Endodermal cell (in vitro differentiated cells): ENCODE results near the gene NPIPB13. TPM values are rescaled to one million over a fixed set of nuclear protein-coding genes. Genes with fewer than 3 reads are reported as not detected.
"Not testable (repeated sequence)": the region's sequence is repeated elsewhere in the genome, so short reads cannot be mapped to it uniquely, and the experiment has no call there.

Experiments used
- DNase-seq: peaks from one replicate; pipeline ENCODE4 v3.0.0-alpha.2; 2017
- H3K27ac ChIP-seq: 2 replicates; pipeline ENCODE4 v1.5.1; 2013; ENCODE audit warnings: mild to moderate bottlenecking, low read depth, low read length, moderate library complexity
- H3K27me3 ChIP-seq: 2 replicates; pipeline ENCODE4 v1.6.1; 2013; ENCODE audit warnings: mild to moderate bottlenecking, low read length, moderate library complexity; ENCODE audit not compliant: insufficient read depth, control insufficient read depth, poor library complexity, severe bottlenecking
- H3K36me3 ChIP-seq: 2 replicates; pipeline ENCODE4 v1.7.0; 2013; ENCODE audit warnings: mild to moderate bottlenecking, low read length, moderate library complexity; ENCODE audit not compliant: control insufficient read depth, insufficient read depth
- H3K4me1 ChIP-seq: one replicate; pipeline ENCODE4 v1.7.0; 2013; ENCODE audit warnings: low read length; ENCODE audit not compliant: control insufficient read depth, insufficient read depth
- H3K4me3 ChIP-seq: 2 replicates; pipeline ENCODE4 v1.5.1; 2013; ENCODE audit warnings: mild to moderate bottlenecking, low read length, moderate library complexity
- H3K9ac ChIP-seq: 2 replicates; pipeline ENCODE4 v1.6.1; 2013; ENCODE audit warnings: mild to moderate bottlenecking, low read length, moderate library complexity; ENCODE audit not compliant: poor library complexity, severe bottlenecking; ENCODE audit errors: extremely low read depth
- H3K9me3 ChIP-seq: 2 replicates; pipeline ENCODE4 v1.6.1; 2013; ENCODE audit warnings: mild to moderate bottlenecking, low read length, moderate library complexity; ENCODE audit not compliant: control insufficient read depth
- H3K27ac Mint-ChIP-seq: 2 replicates; pipeline ENCODE4 v1.8.0; 2020; ENCODE audit warnings: mixed read lengths
- H3K27me3 Mint-ChIP-seq: 2 replicates; pipeline ENCODE4 v1.8.0; 2021; ENCODE audit warnings: mild to moderate bottlenecking, mixed read lengths; ENCODE audit not compliant: insufficient read depth
- H3K36me3 Mint-ChIP-seq: 2 replicates; pipeline ENCODE4 v1.8.0; 2020; ENCODE audit warnings: low read depth, mixed read lengths
- H3K4me1 Mint-ChIP-seq: 2 replicates; pipeline ENCODE4 v1.8.0; 2020; ENCODE audit warnings: mixed read lengths
- H3K4me3 Mint-ChIP-seq: 2 replicates; pipeline ENCODE4 v1.8.0; 2020; ENCODE audit warnings: mild to moderate bottlenecking, moderate library complexity, mixed read lengths
- H3K9me3 Mint-ChIP-seq: 2 replicates; pipeline ENCODE4 v1.8.0; 2020; ENCODE audit warnings: mild to moderate bottlenecking, mixed read lengths
- WGBS, 2 experiments: methylation state at CpG; one replicate each; pipeline versions ENCODE4 v1.1.5 to v1.1.7; 2013; ENCODE audit warnings: missing lambda C conversion rate in 2 of 2, mixed read lengths in 1 of 2; ENCODE audit not compliant: insufficient coverage in 1 of 2, insufficient read length in 1 of 2; 5-methylcytosine and 5-hydroxymethylcytosine counted together
- total RNA-seq, 2 donors: library from RNA; stranded (reverse); fragmentation: NEBNext Ultra II Directional in 1 of 2; extraction: Animal tissue kit (Norgen Biotek cat#: 25700) in 1 of 2; gene quantifications; 2 replicates in 1 of 2; 3 replicates in 1 of 2; pipeline ENCODE4 v1.2.1, GENCODE V29; 2021

The NPIPB13 gene
- total RNA-seq, 2 donors from 2014 or later: 18.3 to 31.1 TPM

DNA sequence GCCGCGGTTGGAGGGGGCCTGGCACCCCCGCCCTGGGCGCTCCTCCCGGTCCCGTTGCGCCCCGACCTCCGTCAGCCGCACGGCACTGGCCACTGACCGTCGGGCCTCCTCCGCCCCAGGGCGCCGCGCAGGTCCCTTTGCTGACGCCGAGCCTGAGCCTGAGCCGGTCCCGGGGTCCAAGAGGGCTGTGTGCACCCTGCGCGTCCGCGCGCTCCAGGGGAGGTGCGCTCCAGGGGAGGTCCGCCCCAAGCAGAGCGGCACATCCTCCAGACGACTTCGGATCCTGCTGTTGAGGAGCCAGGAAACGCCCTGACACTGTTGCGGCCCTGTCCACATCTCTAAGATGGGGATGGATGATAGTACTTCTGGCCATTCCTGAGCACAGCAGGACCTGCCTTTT, 42.0 kb downstream of the NPIPB13 start:
- H3K9me3 Mint-ChIP-seq, H3K4me3 Mint-ChIP-seq, H3K27ac Mint-ChIP-seq: not testable (repeated sequence)

DNA sequence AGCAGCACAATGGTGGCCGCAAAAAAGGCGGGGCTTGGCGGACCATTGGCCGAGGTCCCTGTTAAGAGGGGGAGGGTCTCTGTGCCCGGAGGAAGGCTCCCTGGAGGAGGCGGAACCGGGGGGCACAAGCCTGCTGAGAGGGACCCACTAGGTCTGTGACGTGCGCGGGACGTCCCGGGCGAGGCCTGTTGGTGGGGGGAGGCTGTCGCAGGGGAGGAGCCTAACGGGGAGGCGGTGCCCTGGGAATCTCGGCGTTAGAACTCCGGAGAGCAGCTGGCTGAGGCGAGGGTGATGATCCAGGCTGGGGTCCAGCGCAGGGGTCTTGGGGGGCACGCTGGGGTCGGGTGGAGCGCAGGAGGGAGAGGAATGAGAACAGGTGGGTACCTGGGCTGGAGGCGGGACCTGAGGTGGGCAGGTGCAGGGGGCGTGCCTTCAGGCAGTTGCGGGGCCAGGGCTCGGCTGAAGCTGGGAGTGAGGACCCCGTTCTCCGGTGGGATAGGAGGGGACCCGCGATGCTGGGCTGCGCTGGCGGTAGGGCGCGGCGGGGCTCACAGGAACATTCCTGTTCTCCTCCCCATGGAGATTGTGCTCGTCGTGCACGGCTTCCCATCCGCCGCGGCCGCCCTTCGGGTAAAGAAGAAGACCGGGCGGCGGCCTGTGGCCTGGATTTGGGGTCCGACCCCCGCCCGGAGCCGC, 42.6 kb downstream of the NPIPB13 start:
- not testable (repeated sequence) for H3K36me3 Mint-ChIP-seq, H3K27ac Mint-ChIP-seq, H3K27me3 Mint-ChIP-seq, H3K27me3 ChIP-seq, H3K27ac ChIP-seq, DNase-seq, H3K4me3 Mint-ChIP-seq, H3K4me3 ChIP-seq, H3K4me1 Mint-ChIP-seq, H3K36me3 ChIP-seq, H3K9ac ChIP-seq, H3K9me3 Mint-ChIP-seq, H3K9me3 ChIP-seq, H3K4me1 ChIP-seq
- 0% methylated on average over 10 of the region's 52 CpGs; no CpG with 5 or more reads in 1 of the 2 experiments for WGBS, 2 experiments

More for the DNA sequence above, 42.0 kb downstream of the NPIPB13 start:
- H3K9me3 ChIP-seq, H3K4me1 ChIP-seq, H3K36me3 ChIP-seq, H3K27me3 Mint-ChIP-seq, DNase-seq, H3K36me3 Mint-ChIP-seq, H3K4me1 Mint-ChIP-seq, H3K27ac ChIP-seq, H3K4me3 ChIP-seq, H3K27me3 ChIP-seq, H3K9ac ChIP-seq: not testable (repeated sequence)
- WGBS, 2 experiments: no CpG with 5 or more reads among the region's 33 CpGs

DNA sequence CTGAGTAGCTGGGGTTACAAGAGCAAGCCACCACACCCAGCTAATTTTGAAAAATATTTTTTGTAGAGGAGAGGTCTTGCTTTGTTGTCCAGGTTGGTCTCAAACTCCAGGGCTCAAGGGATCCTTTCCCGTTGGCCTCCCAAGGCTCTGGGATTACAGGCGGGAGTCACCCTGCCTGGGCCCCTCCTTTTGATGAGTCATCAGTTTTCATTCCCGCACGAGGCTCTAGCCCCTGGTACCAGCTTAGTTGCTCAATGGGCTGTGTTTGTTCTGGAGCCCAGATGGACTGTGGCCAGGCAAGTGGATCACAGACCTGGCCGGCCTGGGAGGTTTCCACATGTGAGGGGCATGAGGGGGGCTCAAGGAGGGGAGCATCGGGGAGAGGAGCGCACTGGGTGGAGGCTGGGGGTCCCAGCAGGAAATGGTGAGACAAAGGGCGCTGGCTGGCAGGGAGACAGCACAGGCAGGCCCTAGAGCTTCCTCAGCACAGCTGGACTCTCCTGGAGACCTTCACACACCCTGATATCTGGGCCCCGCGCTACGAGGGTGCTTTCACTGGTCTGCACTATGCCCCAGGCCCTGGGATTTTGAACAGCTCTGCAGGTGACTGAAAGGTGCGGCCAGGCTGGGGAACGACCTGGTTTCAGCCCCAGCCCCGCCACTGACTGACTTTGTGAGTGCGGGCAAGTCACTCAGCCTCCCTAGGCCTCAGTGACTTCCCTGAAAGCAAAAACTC, 48.5 kb downstream of the NPIPB13 start:
- not testable (repeated sequence) for H3K4me1 Mint-ChIP-seq, H3K27me3 Mint-ChIP-seq, H3K4me3 ChIP-seq, H3K4me1 ChIP-seq, H3K27ac ChIP-seq, H3K27ac Mint-ChIP-seq, H3K36me3 ChIP-seq, DNase-seq, H3K9me3 Mint-ChIP-seq, H3K9me3 ChIP-seq, H3K36me3 Mint-ChIP-seq, H3K27me3 ChIP-seq, H3K9ac ChIP-seq, H3K4me3 Mint-ChIP-seq
- WGBS, 2 experiments: no CpG with 5 or more reads among the region's 15 CpGs

DNA sequence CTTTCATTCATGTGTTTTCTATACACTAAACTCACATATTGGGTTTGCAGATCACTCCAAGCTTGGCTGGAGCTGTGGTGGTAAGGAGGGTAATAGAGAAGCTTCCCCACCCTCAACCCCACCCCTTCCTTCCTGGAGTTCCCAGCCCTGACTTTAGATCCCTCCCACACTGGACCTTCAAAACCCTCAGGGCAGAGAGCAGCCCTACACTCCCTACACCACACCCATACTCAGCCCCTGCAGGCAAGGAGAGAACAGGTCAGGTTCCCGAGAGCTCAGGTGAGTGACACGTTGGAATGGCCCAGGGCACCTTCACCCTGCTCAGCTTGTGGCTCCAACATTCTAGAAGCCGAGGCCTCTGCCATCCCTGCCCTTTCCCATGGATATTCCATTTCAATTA, 49.2 kb downstream of the NPIPB13 start, which contains the start of gene SULT1A3:
Gene SULT1A3 (plus strand): TSS at position 207 of the 400 bp plus-strand sequence. CDS start 1,474 bp downstream, outside the sequence.
- H3K4me1 ChIP-seq, H3K27me3 ChIP-seq, H3K36me3 ChIP-seq, H3K27ac Mint-ChIP-seq, H3K27me3 Mint-ChIP-seq, H3K4me3 Mint-ChIP-seq, H3K9me3 Mint-ChIP-seq, H3K9ac ChIP-seq, DNase-seq, H3K27ac ChIP-seq, H3K4me1 Mint-ChIP-seq, H3K4me3 ChIP-seq, H3K9me3 ChIP-seq, H3K36me3 Mint-ChIP-seq: not testable (repeated sequence)
- WGBS, 2 experiments: no CpG with 5 or more reads among the region's 3 CpGs

Other genes with a start within 250 kb of the NPIPB13 start
- 1 to 10 TPM; 6.2 to 9.9 TPM for gene DOC2A, start 237.5 kb downstream of the NPIPB13 start, total RNA-seq
- gene C16orf92, start 225.3 kb downstream of the NPIPB13 start, total RNA-seq: not detected
- gene TLCD3B, start 217.2 kb downstream of the NPIPB13 start, total RNA-seq: 1 to 10 TPM; 3.3 to 3.5 TPM
- 100 to 1,000 TPM; 645 to 652 TPM for gene ALDOA, start 182.7 kb downstream of the NPIPB13 start, total RNA-seq
- 100 to 1,000 TPM; 150 to 151 TPM for gene PPP4C, start 172.5 kb downstream of the NPIPB13 start, total RNA-seq
- 1 to 10 TPM; 3.0 to 6.3 TPM for gene TBX6, start 156.6 kb downstream of the NPIPB13 start, total RNA-seq
- 10 to 100 TPM; 42.0 to 57.2 TPM for gene YPEL3, start 152.3 kb downstream of the NPIPB13 start, total RNA-seq
- gene GDPD3, start 134.9 kb downstream of the NPIPB13 start, total RNA-seq: 1 to 10 TPM; 2.7 to 6.5 TPM
- gene MAPK3, start 125.3 kb downstream of the NPIPB13 start, total RNA-seq: 10 to 100 TPM; 53.8 to 62.0 TPM
- gene CORO1A, start 64.9 kb downstream of the NPIPB13 start, total RNA-seq: 1 to 10 TPM in 1 of 2 donors, under 1 TPM in 1; 0.93 to 2.1 TPM
- 100 to 1,000 TPM; 125 to 134 TPM for gene BOLA2B, start 54.8 kb downstream of the NPIPB13 start, total RNA-seq
- gene SLX1A, start 54.6 kb downstream of the NPIPB13 start, total RNA-seq: 10 to 100 TPM; 37.7 to 48.8 TPM
- gene SULT1A3, start 49.2 kb downstream of the NPIPB13 start, total RNA-seq: 10 to 100 TPM; 14.5 to 22.1 TPM
- gene CD2BP2, start 106.8 kb upstream of the NPIPB13 start, total RNA-seq: 10 to 100 TPM; 75.4 to 76.0 TPM
- gene TBC1D10B, start 122.0 kb upstream of the NPIPB13 start, total RNA-seq: 10 to 100 TPM; 30.7 to 36.3 TPM
- 1 to 10 TPM in 1 of 2 donors, not detected in 1; 1.2 TPM for gene MYL11, start 126.3 kb upstream of the NPIPB13 start, total RNA-seq
- gene SEPTIN1, start 134.1 kb upstream of the NPIPB13 start, total RNA-seq: 1 to 10 TPM; 1.1 to 2.3 TPM
- 10 to 100 TPM; 40.1 to 58.4 TPM for gene ZNF48, start 146.9 kb upstream of the NPIPB13 start, total RNA-seq
- 10 to 100 TPM; 14.7 to 16.6 TPM for gene ZNF771, start 159.1 kb upstream of the NPIPB13 start, total RNA-seq
- gene DCTPP1, start 181.6 kb upstream of the NPIPB13 start, total RNA-seq: 10 to 100 TPM; 54.8 to 61.9 TPM
- gene SEPHS2, start 197.4 kb upstream of the NPIPB13 start, total RNA-seq: 10 to 100 TPM; 35.7 to 37.5 TPM
- gene ITGAL, start 224.3 kb upstream of the NPIPB13 start, total RNA-seq: not detected